Measurements from ENCODE around the gene SLC2A5. TPM values are rescaled to one million over a fixed set of nuclear protein-coding genes. Genes with fewer than 3 reads are reported as not detected.

SLC2A5 gene
- total and polyA plus RNA-seq, 9 of the 15 experiments (the other 6 are each of a cell fraction or from before 2014, with no cell fraction given), result 0.08 TPM; not detected in 8

DNA sequence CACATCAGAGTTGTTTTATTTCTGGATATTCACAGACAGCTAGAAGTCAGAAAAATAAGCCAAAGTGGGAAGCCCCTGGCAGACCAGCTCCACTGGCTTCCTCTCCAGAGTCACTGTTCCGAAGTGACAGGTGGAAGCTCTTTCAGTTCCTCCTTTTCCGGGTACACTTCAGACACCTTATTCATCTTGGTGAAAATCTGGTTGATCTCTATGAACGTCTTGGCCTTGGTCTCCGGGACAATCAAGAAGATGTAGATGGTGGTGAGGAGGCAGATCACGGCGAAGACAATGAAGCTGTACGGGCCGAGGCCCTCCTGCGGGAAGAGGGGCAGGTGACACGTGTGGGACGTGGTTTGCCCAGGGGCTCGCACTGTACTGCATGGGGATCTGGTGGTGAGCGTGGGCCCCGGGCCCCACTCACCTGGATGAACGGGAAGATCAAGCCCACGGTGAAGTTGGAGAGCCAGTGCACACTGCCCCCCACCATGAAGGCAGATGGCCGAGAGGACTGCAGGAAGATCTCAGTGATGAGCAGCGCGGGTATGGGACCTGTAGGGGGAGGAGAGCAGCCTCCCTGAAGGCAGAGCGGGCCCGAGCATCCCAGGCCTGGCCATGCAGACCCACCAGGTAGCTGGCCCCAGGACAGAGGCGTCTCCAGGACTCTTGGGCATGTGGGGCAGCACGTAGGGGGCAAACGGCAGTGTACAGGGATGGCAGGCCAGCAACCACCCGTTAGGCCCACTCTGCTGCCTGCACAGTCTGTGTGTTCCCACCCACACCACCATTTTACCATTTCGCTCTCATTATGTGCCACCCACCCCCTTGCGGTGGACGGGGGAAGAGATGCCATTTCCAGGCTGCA lies 31.7 kb downstream of the SLC2A5 start:
- Histone ChIP-seq H3K9me3 (replicated peaks; ENCODE audit: control insufficient read depth, insufficient read depth, low read depth, low read length) (0 out of 2 replicates have a peak, but pooled peaks cover 2% of the 10 kb centered on the region), H3K9ac (ENCODE audit: insufficient read depth in 1 of 2, low read depth in 2 of 2, low read length in 2 of 2) (no peak overlapping the region), H3K4me1 (replicated peaks in 1 of 2; ENCODE audit: control insufficient read depth in 2 of 2, insufficient read depth in 2 of 2, low read length in 2 of 2) (peaks cover 0 to 17% of the 10 kb centered on the region in 2 experiments; a peak in 2 of 5 replicates), H3K4me2 (ENCODE audit: insufficient read depth, low read length) (no peak overlapping the region), H2AFZ (ENCODE audit: low read depth, low read length) (no peak overlapping the region), H3K27ac (ENCODE audit: extremely low read depth, low read depth, low read length) (no peak overlapping the region), H3K36me3 (ENCODE audit: control insufficient read depth, insufficient read depth, low read length) (no peaks in the 10 kb centered on the region), H3K79me2 (ENCODE audit: control insufficient read depth, insufficient read depth, low read length) (no peaks in the 10 kb centered on the region), H4K20me1 (replicated peaks; ENCODE audit: control insufficient read depth, insufficient read depth, low read length) (peaks cover 10% of the 10 kb centered on the region), H3K9me1 (ENCODE audit: control insufficient read depth, insufficient read depth, low read length) (no peaks in the 10 kb centered on the region), H3K4me3 (no peak overlapping the region), H3K27me3 (ENCODE audit: control insufficient read depth in 2 of 2, insufficient read depth in 2 of 2, low read length in 2 of 2) (peaks cover 41 to 57% of the 10 kb centered on the region in 2 experiments)
- DNase-seq (ENCODE audit: extremely low read depth in 1 of 4, low spot score in 3 of 4), result no peak
- ChIA-PET POLR2A (interaction anchor here (0.6 to 1.0 kb wide), 4 partner anchors 11 to 370 kb away, joined by 3 to 4 read pairs (median 3); no protein-coding TSS in a partner anchor), CTCF (ENCODE audit: low intra/inter-chr PET ratio) (interaction anchor here (0.6 kb wide), 1 partner anchor 75 kb away, joined by 3 read pairs; no protein-coding TSS in a partner anchor)
- TF ChIP-seq ZNF23 (CRISPR knock-in tag; IDR thresholded peaks at IDR 0.05), result no peak
- no peak for TF ChIP-seq TCF3 (CRISPR knock-in tag; IDR thresholded peaks at IDR 0.05)
- no peak for TF ChIP-seq CHCHD3 (CRISPR knock-in tag; IDR thresholded peaks at IDR 0.05)
- no peak for TF ChIP-seq LARP7 (IDR thresholded peaks at IDR 0.05)
- no peak for TF ChIP-seq SREBF2 (CRISPR knock-in tag; IDR thresholded peaks at IDR 0.05)
- in situ Hi-C loops (cut with MboI), result no loop called here
- intact Hi-C loops (cut with micrococcal nuclease), result no loop called here
- no peak for FAIRE-seq
- 4% methylated on average over 28 of the region's 28 CpGs for WGBS (ENCODE audit: insufficient coverage, low coverage, missing lambda C conversion rate)
- no TSS peak for BruUV-seq (replicated peaks)
- ATAC-seq, result no peak

DNA sequence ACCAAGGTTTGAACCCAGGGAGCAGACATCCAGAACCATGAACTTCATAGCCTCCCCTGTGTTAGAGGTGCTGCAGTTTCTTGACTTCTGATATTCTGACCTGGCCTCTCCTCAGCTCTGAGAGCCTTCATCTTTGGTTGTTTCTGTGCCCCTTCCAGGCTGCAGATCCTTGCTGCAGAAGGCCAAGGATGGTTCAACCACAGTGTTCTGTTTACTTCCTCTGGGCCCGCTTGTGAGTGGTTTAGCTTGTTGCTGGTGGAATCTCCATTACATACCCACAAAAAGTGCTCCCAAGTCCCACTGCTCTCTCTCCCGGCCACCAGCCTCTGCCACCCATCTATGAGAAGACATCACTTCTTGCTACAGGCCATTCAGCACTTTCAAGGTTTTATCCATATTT lies 34.2 kb downstream of the SLC2A5 start:
- Histone ChIP-seq H3K9ac (ENCODE audit: insufficient read depth in 1 of 2, low read depth in 2 of 2, low read length in 2 of 2) (no peak overlapping the region), H3K4me2 (ENCODE audit: insufficient read depth, low read length) (no peak overlapping the region), H3K27ac (ENCODE audit: extremely low read depth, low read depth, low read length) (no peak overlapping the region), H3K27me3 (ENCODE audit: control insufficient read depth in 2 of 2, insufficient read depth in 2 of 2, low read length in 2 of 2) (peaks cover 28 to 34% of the 10 kb centered on the region in 2 experiments), H3K9me1 (ENCODE audit: control insufficient read depth, insufficient read depth, low read length) (no peaks in the 10 kb centered on the region), H4K20me1 (replicated peaks; ENCODE audit: control insufficient read depth, insufficient read depth, low read length) (no peaks in the 10 kb centered on the region), H3K9me3 (replicated peaks; ENCODE audit: control insufficient read depth, insufficient read depth, low read depth, low read length) (peaks cover 4% of the 10 kb centered on the region), H3K4me3 (no peak overlapping the region), H3K36me3 (ENCODE audit: control insufficient read depth, insufficient read depth, low read length) (no peaks in the 10 kb centered on the region), H3K4me1 (replicated peaks in 1 of 2; ENCODE audit: control insufficient read depth in 2 of 2, insufficient read depth in 2 of 2, low read length in 2 of 2) (peaks cover 0 to 17% of the 10 kb centered on the region in 2 experiments; a peak in 2 of 5 replicates), H3K79me2 (ENCODE audit: control insufficient read depth, insufficient read depth, low read length) (no peaks in the 10 kb centered on the region), H2AFZ (ENCODE audit: low read depth, low read length) (no peak overlapping the region)
- ATAC-seq, result no peak
- BruUV-seq (replicated peaks), result no TSS peak
- intact Hi-C loops (cut with micrococcal nuclease), result no loop called here
- POLR2A ChIA-PET, result no interaction called here
- CTCF ChIA-PET (ENCODE audit: low intra/inter-chr PET ratio), result no interaction called here
- no peak for FAIRE-seq
- no peak for DNase-seq (ENCODE audit: extremely low read depth in 1 of 4, low spot score in 3 of 4)
- WGBS (ENCODE audit: insufficient coverage, low coverage, missing lambda C conversion rate), result 3% methylated on average over 2 of the region's 2 CpGs
- in situ Hi-C loops (cut with MboI), result no loop called here
- TF ChIP-seq GTF2E2 (tag; IDR thresholded peaks at IDR 0.05), result no peak
- TF ChIP-seq MIER1 (IDR thresholded peaks at IDR 0.05; ENCODE audit: low read depth), result no peak
